ENCODE measurements around the gene CFAP74.

CFAP74 gene

GRCh38 chr1:2042830-2043773 lies 39.5 kb upstream of the CFAP74 start:
- FAIRE-seq: no peak

GRCh38 chr1:2041887-2042286 lies 38.3 kb upstream of the CFAP74 start:
- no peak for FAIRE-seq

- FAIRE-seq: no peak
Measured at GRCh38 chr1:2041305-2041704, 37.7 kb upstream of the CFAP74 start.

- no peak for FAIRE-seq
Measured at GRCh38 chr1:2039251-2039650, 35.7 kb upstream of the CFAP74 start.

GRCh38 chr1:2038229-2038628 lies 34.6 kb upstream of the CFAP74 start:
- FAIRE-seq: no peak

GRCh38 chr1:2037314-2037979 lies 33.9 kb upstream of the CFAP74 start:
- FAIRE-seq: no peak

- FAIRE-seq: no peak
Measured at GRCh38 chr1:2036287-2036686, 32.7 kb upstream of the CFAP74 start.

GRCh38 chr1:2033165-2033564 lies 29.6 kb upstream of the CFAP74 start:
- no peak for FAIRE-seq

- no peak for FAIRE-seq
Measured at GRCh38 chr1:2032737-2033136, 29.2 kb upstream of the CFAP74 start.

GRCh38 chr1:2031546-2032540 lies 28.3 kb upstream of the CFAP74 start:
- no peak for FAIRE-seq

GRCh38 chr1:2030076-2030871 lies 26.7 kb upstream of the CFAP74 start:
- FAIRE-seq: no peak

GRCh38 chr1:2029561-2029960 lies 26.0 kb upstream of the CFAP74 start:
- FAIRE-seq: no peak

GRCh38 chr1:2028870-2029560 lies 25.4 kb upstream of the CFAP74 start:
- no peak for FAIRE-seq

GRCh38 chr1:2027961-2028583 lies 24.5 kb upstream of the CFAP74 start:
- no peak for FAIRE-seq

GRCh38 chr1:2025491-2025981 lies 21.9 kb upstream of the CFAP74 start:
- no peak for FAIRE-seq

- FAIRE-seq: no peak
Measured at GRCh38 chr1:2024887-2025286, 21.3 kb upstream of the CFAP74 start.

GRCh38 chr1:2024451-2024850 lies 20.9 kb upstream of the CFAP74 start:
- FAIRE-seq: no peak

- FAIRE-seq: no peak
Measured at GRCh38 chr1:2023187-2023586, 19.6 kb upstream of the CFAP74 start.

GRCh38 chr1:2022063-2022770 lies 18.6 kb upstream of the CFAP74 start:
- no peak for FAIRE-seq

- no peak for FAIRE-seq
Measured at GRCh38 chr1:2021550-2021949, 18.0 kb upstream of the CFAP74 start.
